GM21529 (cell line): ENCODE measurements around the gene CHSY1.

ENCODE experiments used
- ATAC-seq: cut with Tn5 transposase; IDR thresholded peaks from one replicate; pipeline ENCODE4 v1.9.1; 2021; ENCODE audit not compliant: unreplicated experiment

CHSY1 gene

GRCh38 chr15:101190092-101190595, 61.7 kb downstream of the CHSY1 start:
- ATAC-seq: no peak

GRCh38 chr15:101189409-101190091, 62.3 kb downstream of the CHSY1 start:
- no peak for ATAC-seq

- ATAC-seq: peak; percentile 82
Observed at GRCh38 chr15:101188637-101189408, 63.0 kb downstream of the CHSY1 start.

GRCh38 chr15:101187820-101188636, 63.8 kb downstream of the CHSY1 start:
- peak; percentile 27 for ATAC-seq

- no peak for ATAC-seq
Observed at GRCh38 chr15:101185770-101186169, 66.1 kb downstream of the CHSY1 start.

GRCh38 chr15:101185336-101185735, 66.5 kb downstream of the CHSY1 start:
- no peak for ATAC-seq

- ATAC-seq: no peak
Observed at GRCh38 chr15:101184830-101185229, 67.0 kb downstream of the CHSY1 start.

- ATAC-seq: no peak
Observed at GRCh38 chr15:101183931-101184305, 67.9 kb downstream of the CHSY1 start.

- ATAC-seq: no peak
Observed at GRCh38 chr15:101183226-101183930, 68.5 kb downstream of the CHSY1 start.

- ATAC-seq: no peak
Observed at GRCh38 chr15:101182215-101182614, 69.6 kb downstream of the CHSY1 start.

- no peak for ATAC-seq
Observed at GRCh38 chr15:101181349-101181748, 70.5 kb downstream of the CHSY1 start.

GRCh38 chr15:101180620-101181307, 71.1 kb downstream of the CHSY1 start:
- no peak for ATAC-seq

- ATAC-seq: no peak
Observed at GRCh38 chr15:101179341-101180153, 72.3 kb downstream of the CHSY1 start.

- no peak for ATAC-seq
Observed at GRCh38 chr15:101178931-101179330, 72.9 kb downstream of the CHSY1 start.

- ATAC-seq: no peak
Observed at GRCh38 chr15:101178479-101178878, 73.4 kb downstream of the CHSY1 start.

- ATAC-seq: no peak
Observed at GRCh38 chr15:101177866-101178265, 74.0 kb downstream of the CHSY1 start.

- no peak for ATAC-seq
Observed at GRCh38 chr15:101176625-101177024, 75.2 kb downstream of the CHSY1 start.

GRCh38 chr15:101175401-101175800, 76.4 kb downstream of the CHSY1 start:
- ATAC-seq: no peak

- no peak for ATAC-seq
Observed at GRCh38 chr15:101174152-101174920, 77.5 kb downstream of the CHSY1 start.
